Hepatocyte (in vitro differentiated cells): ENCODE results near the gene GBE1.

Experiments used
- CTCF ChIP-seq: fragments of 200-600 bp; sonication (generic); IDR thresholded peaks from 2 replicates; pipeline ENCODE4 v1.5.1; 2016; ENCODE audit warnings: antibody characterized with exemption, mild to moderate bottlenecking; ENCODE audit not compliant: poor library complexity
- EZH2phosphoT487 ChIP-seq: fragments of 200-600 bp; sonication (generic); IDR thresholded peaks from one replicate; pipeline ENCODE4 v1.6.1; 2018; ENCODE audit warnings: antibody characterized with exemption, mild to moderate bottlenecking, low read depth, moderate library complexity; ENCODE audit not compliant: unreplicated experiment, severe bottlenecking

GRCh38 chr3:81516042-81516441 is 245.4 kb downstream of the GBE1 start:
- TF ChIP-seq CTCF (no peak), EZH2phosphoT487 (no peak)
